NCI-H2029 treated with DMSO at 0.1 percent for 48 hours (cell line): ENCODE measurements around the gene DTHD1.

Experiments used
- DNase-seq: peaks from one replicate; lab custom pipeline; 2025; lab: John Stamatoyannopoulos, UW

The DTHD1 gene

DNA sequence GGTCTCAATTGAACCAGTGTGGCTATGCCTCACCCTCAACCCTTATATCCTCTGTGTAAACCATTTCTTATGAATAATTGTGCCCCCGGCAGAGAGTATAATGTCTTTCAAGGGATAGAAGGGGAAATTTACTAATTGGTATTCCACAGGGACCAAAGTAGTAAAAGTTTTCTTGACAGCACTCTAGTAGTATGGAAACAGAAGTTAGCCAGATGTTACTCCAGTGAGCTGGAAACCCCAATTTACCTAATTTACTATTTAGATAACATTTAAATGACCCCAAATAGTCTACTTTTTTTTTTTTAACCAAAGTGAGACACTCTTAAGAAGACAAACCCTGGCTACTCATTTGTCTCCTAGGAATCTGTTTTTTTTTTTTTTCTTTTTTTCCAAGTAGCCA is 32.3 kb downstream of the DTHD1 start:
- DNase-seq = no peak

DNA sequence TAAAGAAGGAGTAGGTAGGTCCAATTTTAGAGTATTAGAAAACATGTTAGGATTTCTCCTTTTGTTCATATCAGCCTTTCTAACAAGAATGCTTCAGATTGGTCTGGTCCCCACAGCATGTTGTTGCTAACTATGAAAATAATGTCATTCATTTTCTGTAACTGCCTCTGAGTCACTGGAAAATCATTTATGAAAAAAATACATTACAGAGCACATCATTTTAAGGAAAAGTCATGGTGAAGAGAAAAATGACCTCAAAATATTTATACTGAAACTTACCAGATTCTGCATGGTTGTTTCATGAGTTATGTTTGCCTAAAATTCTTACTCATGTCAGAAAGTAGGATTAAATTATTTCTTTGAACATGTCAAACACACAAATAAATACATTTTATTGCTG is 35.2 kb downstream of the DTHD1 start:
- no peak for DNase-seq

DNA sequence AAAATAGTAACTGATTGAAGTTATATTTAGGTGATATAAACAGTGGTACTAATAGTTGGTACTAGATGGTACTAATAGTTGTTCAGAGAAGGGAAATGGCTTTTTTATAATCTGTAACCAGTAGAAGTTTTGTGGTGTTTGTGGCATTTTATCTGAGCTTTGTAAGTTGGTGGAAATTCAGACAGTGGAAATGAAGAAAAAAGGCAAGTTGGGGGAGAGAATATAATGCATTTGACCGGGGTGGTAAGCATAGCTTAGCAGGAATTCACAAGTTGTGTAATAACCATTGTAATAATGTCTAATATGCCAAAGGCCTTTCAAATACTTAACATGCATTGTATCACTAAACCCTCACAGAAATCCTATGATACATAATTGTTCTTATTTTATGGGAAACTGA is 36.3 kb downstream of the DTHD1 start:
- DNase-seq = no peak

DNA sequence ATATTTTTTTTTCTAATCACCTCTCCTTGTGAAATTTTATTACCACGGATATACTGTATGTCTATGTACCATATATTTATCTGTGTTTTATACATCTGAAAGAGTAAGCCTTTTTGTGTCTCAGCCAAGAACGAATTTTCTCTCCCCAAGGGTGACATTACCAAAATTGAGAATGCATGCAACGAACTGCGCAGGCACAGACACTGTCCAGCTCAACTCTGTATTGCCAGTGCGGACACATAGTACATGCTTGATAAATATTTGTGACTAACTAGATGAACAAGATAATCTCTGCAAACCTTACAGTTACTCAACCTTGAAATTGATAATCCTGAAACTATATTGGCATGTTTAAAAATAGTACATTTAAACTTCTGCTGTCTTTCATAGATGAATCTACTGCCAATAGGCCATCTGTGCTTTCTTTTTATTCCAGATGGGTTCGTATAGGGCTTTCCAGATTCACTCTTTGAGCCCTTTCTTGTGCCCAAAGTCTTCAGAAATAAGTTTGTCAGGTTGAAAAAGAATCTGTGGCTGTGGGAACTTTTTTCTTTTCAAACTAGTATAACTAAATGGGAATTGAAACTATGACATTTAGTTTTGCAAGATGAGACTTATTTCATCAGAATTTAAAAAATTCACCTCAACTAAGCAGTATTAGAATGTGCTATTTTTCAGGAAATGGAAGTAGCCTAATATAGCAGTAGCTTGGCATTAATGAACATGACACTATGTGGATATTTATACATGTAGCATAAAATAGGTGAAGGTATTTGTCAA is 38.9 kb downstream of the DTHD1 start:
- DNase-seq = no peak

DNA sequence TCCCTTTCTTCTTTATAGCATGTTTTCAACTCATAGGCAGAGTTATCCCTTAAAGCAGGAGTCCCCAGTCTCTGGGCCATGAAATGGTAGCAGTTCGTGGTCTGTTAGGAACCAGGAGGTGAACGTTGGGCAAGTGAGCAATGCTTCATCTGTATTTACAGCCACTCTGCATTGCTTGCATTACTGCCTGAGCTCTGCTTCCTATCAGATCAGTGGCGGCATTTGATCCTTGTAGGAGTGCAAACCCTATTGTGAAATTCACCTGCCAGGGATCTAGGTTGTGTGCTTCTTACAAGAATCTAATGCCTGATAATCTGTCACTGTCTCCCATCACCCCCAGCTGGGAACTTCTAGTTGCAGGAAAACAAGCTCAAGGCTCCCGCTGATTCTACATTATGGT is 39.8 kb downstream of the DTHD1 start:
- DNase-seq = no peak

DNA sequence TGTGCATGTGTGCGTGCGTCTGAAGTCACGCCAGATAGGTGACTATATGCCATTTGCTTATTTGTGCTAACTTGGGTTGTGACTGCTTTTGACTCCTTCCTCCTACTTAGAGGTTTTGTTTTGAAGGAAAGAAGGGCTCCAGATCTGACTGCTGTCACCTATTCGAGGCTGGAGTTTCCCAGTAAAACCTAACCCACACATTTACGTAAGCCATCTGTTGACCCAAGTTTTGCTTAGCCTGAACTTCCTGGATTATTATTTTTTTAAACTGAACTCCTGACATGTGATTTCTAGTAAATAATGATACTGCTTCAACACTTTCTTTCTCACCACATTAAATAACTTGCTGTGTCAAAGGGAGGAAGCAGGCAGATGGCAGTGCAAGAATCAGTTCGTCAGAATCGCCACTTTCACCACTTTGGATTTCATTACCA is 41.5 kb downstream of the DTHD1 start:
- no peak for DNase-seq

DNA sequence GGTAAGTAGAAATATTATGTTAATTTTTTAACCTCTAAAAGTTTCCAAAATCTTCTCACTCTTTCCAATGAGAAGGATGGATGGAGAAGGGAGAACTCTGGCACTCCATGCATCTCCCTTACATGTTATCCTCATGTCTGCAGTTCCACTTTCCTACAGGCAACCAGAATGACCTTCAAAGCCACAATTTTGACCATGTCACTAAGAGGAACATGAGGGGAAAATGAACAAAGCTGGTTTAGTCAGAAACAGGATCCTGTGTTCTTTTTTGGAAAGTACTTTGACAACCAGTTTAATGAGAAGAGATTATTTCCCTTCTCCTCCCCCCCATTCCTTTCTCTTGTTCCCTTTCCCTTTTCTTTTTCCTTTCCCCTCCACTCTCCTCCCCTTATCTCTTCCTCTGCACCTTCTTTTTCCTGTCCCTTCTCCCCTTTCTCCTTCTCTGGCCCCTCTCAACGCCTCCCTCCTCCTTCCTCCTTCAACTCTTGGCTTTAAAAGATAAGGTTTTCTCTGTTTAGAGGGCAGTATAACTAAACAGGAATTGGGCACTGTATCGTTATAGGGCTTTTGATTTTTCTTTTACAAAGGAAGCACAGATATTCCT is 42.5 kb downstream of the DTHD1 start:
- DNase-seq = no peak

DNA sequence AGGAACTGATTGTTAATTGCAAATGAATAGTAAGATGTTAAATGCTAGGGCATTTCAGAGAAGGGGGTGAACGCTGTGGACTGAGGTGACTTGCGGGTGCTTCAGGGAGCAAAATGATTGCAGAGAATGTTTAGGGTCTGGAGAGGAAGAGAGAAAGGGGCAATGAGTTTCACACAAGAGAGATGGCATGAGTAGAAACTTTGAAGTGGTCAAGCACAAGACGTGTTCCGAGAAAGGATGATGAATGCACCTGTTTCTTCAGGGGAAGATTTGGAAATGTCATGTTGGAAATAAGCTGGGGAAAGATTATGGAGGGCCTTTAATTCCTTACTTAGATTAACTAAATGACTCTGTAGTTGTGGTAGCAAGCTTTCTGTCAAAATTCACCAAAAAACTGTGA is 43.4 kb downstream of the DTHD1 start:
- no peak for DNase-seq

DNA sequence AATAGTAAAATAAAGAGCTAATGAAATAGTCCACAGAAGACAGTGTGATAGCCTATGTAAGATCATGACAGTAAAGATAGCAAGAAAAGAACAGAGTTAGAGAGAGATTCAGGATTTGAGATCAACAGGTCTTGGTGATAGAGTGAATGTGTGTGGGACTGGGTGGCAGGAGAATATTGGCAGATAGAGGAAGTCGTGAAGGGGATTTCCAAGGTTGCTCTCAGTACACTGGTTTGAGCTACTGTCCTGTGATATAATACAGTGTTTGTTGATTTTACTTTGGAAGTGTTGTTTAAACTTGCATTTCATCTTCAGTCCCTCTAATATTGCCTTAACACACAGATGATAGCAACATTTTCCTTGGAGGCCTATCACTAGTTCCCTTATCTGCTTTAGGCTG is 44.1 kb downstream of the DTHD1 start:
- DNase-seq = no peak

DNA sequence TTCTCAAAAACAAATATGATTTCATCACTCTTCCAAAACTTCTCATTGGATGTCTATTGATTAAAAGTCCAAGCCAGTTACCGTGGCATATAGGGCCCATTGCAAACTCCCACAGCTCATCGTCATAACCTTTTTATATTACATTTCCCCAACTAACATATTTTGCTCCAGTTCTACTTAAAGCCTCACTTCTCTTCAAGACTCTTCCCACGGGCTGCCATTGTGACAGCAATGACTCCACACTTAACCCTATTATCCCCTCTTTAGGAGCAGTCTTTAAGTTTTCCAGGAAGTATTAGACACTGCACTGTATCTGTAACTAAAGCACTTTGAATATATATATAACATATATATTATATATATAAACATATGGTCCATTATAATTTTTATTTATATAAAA is 44.5 kb downstream of the DTHD1 start:
- DNase-seq = no peak

DNA sequence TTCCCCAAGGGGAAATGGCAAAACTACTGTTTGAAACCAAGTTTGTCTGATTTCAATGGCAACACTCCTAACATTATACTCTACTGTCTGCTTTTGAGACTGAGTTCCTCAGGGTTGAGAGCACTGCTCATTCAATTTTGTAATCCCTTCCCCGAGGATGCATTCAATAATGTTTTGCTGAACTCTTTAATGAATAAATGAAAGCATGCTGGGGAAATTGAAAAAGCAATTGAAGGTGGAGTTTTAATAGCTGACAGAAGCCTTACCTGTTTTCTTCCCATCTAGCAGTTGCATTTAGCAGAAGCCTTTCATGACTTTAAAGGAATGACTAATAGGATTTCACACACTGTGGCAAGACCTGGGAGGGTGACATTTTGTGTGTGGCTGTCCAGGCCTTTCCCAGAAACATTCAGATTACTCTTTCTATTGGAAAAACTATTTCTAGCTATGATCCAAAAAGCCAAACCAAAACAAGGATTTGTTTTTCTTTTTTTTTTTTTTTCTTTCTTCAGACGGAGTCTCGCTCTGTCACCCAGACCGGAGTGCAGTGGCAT is 45.1 kb downstream of the DTHD1 start:
- DNase-seq = no peak

DNA sequence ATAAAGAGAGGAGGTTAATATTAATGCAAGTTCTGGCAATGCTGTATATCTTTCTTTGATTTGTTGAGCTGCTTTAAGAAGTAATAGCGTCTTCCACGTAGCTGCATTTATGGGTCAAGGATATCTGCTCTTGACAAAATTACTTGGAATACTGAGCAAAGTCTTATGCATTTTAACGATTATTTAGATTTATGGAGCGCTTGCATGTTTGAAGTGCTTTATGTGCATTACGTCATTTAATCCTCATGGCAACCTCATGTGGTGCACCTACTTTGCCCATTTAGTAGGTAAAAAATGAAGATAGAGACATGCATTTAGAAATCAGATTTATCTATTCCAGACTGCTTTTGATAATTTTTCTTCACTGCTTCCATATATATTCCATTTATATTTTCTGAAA is 46.0 kb downstream of the DTHD1 start:
- no peak for DNase-seq

DNA sequence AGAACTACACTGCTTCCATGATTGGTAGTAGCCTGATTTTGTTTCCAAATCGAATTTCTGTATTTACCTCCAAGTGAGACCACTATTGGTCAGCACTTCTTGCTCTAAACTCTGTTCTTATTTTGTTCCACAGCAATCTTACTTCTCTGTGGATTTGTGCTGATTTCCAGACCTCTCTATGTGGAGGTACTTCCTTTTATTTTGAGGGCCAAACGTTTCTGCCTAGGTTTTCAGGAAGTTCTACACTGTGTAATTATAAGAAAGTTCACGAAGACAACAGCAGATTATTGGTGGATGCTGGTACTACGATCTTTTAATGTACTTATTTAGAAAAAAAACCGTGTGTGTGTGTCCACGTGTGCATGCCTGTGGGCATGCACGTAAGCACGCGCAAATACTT is 46.7 kb downstream of the DTHD1 start:
- DNase-seq = no peak

DNA sequence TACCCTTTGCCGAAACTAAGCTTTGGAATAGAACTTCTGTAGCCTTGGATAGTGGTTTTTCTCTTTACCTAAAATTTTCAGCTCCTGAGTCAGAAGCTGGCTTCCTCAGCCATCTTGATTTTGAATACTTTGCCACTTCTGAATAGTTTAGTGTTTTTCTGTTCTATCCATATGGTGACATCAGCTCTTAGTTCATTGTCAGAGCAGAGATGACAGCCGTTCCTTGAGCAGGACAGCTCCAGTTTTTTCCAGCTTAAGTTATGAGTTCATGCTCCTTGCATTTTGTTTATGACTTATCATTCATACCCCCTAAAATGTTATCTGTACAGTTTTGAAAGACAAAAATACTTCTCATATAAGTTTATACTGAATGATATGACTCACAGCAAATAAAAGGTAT is 47.8 kb downstream of the DTHD1 start:
- DNase-seq = no peak

DNA sequence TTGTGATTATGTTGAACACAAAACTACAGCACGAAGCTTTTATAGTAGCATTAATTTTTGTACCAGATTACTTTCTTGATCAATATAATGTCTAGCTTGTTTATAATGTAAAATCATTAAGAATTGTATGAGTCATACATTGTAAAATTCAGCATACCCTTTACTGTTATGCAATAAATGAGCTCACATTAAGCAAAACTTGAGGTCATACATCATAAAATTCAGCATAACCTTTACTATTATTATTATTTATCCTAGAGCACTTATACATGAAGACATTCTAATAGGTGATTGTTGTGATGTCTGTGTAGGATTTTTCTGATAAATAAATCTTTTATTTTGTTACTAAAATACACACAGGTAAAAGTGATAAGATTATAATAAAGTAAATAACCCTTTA is 49.4 kb downstream of the DTHD1 start:
- DNase-seq = no peak

DNA sequence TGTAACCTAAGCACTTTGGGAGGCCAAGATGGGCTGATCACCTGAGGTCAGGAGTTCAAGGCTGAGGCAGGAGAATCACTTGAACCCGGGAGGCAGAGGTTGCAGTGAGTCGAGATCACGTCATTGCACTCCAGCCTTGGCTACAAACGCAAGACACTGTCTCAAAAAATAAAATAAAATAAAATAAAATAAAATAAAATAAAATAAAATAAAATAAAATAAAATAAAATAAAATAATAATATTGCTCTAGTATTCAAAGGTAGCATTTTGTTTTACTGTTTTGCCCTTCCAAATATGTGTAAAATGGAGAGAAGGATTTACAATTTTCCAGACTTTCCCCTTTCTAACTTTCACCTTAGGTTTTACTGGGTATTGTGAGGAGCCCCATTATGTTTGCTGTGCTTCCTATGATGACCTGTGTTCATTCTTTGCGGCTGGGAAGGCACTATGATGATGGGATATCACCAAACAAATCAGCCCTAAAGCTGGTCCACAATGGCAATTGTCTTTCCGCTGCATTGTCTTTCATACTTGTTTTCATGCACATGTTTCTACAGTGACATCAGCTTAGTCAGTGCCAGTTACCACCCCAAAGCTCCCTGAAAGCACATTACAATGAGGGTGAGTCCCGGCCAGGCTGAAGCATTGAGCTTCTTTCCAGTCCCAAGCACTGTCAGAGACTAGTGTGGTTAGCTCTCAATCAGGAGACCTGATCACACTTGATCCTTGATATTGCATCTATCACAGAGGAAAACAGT is 50.8 kb downstream of the DTHD1 start:
- DNase-seq = no peak

DNA sequence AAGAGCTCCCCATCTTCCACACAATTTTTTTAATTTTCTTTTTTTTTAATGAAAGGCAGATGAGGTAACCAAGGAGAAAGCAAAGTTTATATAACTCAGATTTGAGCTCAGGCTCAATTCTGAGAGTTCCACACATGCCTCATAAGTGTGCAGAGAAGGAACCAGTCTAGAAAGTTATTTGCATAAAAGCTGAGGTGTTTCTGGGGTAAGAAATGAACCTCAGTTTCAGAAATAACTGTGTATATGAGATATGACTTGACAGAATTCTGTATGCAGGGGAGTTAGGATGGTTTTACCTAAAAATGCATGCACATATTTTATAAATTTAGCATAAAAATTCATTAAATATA is 51.3 kb downstream of the DTHD1 start:
- no peak for DNase-seq

DNA sequence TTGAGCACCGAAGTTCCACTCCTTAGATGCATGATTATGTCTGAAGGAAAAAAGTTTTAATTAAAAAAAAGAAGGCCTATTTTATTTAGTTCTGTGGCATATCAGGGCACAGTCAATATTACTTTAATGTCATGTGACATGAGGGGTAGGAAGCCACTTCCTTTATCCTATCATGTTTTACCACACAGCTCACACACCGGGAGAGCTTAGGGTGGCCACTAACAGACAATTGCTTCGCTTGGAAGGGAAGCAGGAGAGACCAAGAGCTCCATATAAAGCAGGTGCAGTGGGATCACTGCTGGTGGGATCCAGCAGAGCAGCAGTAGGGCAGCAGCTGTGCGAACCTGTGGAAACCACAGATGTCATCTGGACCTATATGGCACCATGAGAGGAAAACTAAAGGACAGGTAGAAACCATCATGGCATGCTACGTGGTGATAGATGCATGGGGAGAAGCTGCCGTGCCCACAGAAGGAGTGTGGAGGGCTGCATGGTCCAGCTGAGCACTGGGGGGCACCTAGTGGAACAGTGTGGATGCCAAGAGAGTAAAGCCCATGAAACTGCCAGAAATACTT is 52.0 kb downstream of the DTHD1 start:
- no peak for DNase-seq

DNA sequence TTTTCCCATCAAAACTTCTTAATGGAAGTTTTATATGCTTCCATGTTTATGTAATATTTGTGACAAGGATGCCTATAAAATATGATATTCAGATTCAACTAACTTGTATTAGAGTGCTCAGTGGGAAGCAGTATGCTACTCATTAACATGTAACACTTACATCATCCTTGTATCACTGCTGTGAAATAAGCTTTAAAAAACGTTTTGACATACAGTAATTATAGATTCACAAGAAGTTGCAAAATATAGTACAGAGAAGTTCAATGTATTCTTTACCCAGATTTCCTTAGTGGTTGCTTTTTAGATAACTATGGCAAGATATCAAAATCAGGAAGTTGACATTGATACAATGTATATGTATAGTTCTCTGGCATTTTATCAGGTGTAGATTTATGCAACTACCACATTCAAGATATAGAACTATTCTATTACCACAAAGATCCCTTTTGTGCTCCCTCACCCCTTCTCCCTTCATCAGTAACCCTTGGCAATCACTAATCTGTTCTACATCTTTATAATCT is 56.3 kb downstream of the DTHD1 start:
- DNase-seq = no peak

DNA sequence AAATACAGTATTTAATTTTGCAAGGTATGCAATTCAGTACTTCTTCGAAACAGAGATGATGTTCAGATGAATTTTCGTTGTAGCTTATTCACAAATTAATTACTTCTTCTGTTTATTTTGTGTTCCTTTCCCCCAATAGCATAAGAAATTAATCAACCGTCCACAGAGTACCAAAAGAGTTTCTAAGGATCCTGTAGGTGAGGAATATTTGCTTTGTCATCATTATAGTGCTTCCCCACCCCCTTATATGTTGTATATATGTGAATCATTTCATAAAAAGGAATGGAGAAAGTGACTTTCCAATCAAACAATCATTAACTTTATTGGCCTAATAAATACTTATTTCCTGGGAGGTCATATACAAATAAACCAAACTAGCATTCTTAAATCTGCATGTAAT is 57.6 kb downstream of the DTHD1 start:
- DNase-seq = no peak

DNA sequence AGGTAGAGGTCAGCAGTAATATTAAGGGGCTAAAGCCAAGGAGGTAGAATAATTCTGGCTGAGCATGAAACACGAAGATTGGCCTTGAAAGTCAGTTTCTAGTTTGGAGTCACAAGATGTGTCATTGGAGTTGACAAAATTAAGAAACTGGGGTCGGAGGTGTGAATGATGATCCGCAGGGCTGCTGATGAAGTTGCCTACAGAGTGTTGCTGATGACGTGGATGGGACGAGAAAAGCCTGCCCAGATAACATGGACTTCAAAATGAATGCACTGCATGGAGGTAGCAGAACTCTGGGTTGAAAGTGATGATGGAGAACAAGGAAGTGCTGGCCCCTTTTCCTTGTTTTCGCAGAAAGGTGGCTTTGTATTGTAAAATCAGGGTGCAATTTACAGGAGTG is 60.5 kb downstream of the DTHD1 start:
- no peak for DNase-seq

DNA sequence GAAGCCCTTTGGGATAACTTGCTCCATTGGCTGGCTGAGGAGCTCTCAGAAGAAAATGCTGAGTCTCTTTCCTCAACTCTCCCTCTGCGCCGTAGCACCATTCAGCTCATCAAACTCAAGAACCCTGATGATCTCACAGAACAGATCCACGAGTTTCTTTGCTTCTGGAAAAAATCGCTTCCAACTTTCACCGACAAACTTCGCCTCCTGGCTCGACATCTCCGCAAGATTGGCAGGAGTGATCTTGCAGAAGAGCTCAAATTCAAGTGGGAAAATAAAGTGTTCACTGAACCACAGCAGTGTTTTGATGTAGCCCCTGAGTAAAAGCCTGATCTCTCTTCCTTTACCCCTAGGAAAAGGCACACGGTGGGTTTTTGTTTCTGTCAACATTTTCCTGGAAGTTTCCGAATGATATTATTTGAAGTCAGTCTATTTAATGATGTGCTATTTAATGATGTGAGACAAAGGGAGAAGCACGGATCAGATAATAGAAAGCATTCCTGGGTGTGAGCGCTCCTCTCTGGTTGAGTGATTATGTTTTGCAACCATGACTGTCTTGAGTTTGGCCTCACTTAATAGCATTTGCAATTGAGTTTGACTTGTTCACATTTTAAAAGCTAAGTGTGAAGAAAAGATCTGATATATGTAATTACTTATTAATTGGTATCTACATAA is 62.2 kb downstream of the DTHD1 start:
- DNase-seq = no peak
